22Rv1 (cell line): ENCODE data around the gene FIGNL2.

Experiments used
- CTCF ChIP-seq: fragments of 450-650 bp; IDR thresholded peaks from 2 replicates; pipeline ENCODE4 v1.5.1; 2017; ENCODE audit warnings: mild to moderate bottlenecking
- ZFX ChIP-seq: fragments of 450-650 bp; IDR thresholded peaks from 2 replicates; pipeline ENCODE4 v1.6.1; 2017; ENCODE audit warnings: antibody characterized with exemption, borderline replicate concordance

GRCh38 chr12:51840966-51841365 is 7.6 kb downstream of the FIGNL2 start:
- TF ChIP-seq CTCF (no peak), ZFX (no peak)
